NCI-H2196 (cell line): ENCODE results near the gene NCK2.
"Not testable (repeated sequence)": the region's sequence is repeated elsewhere in the genome, so short reads cannot be mapped to it uniquely, and the experiment has no call there.

Source experiments
- DNase-seq: peaks from one replicate; lab custom pipeline; 2025; ENCODE audit not compliant: unreplicated experiment; lab: John Stamatoyannopoulos, UW

The NCK2 gene

DNA sequence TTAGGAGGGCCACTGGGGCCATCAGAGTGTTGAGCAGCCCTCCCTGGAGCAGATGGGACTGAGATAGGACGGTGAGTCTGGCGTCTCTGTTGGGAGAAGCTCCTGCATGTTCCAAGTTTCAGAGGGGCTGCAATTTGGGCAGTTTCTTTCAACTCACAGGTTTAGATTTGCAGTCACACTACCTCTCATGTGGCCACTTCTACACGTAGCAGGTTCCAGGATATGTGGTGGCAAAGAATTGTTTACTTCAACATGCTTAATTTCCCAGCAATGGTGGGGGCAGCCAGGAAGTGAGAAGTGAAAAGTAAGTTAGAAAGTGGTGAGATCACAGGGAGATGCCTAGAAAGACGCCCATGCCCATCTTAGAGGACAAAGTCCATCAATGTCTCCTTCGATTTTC, 9.3 kb downstream of the NCK2 start:
- DNase-seq, result no peak

- no peak for DNase-seq
Measured at GRCh38 chr2:105754994-105755393, 10.3 kb downstream of the NCK2 start.

DNA sequence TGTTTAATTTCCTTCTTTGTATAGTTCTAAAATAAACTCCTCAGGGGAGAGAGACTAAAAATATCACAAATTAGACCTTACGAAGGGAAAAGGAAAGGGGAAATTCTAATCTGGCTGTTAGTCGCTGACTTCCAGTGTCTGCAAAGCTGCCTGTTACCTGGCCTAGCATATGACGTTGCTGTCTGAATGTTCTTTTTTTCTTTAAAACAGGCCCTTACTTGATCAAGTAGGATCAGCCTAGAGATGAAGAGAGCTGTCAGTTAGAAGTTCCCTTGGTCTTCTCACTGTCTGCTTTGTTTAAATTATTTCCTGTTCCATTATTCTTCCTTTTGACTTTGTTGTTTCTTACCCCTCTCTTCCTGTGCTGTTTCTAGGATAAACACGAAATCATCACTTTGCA, 11.2 kb downstream of the NCK2 start:
- no peak for DNase-seq

- DNase-seq, result no peak
Measured at GRCh38 chr2:105756435-105756834, 11.7 kb downstream of the NCK2 start.

GRCh38 chr2:105756865-105757264, 12.2 kb downstream of the NCK2 start:
- DNase-seq, result not testable (repeated sequence)

- DNase-seq, result no peak
Measured at GRCh38 chr2:105757433-105757832, 12.7 kb downstream of the NCK2 start.

DNA sequence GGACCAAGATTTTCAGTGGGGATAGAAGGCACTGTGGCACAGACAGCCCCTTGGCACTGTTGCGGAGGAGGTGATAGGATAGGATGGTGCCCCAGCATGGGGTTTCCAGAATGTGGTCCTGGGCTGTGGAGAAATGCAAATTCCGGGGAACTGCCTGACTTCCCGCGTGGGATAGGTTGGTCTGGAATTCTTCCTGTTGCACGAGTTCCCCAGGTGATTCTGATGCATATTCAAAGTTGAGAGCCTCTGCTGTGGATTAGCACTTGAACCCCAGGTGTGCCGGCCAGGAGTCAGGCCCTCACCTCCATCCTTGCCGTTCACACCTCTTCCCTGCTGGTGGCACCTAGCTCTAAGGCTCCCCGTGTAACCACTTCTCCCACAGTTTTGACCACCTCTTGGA, 15.5 kb downstream of the NCK2 start:
- DNase-seq, result no peak

GRCh38 chr2:105760639-105761337, 16.1 kb downstream of the NCK2 start:
- no peak for DNase-seq

DNA sequence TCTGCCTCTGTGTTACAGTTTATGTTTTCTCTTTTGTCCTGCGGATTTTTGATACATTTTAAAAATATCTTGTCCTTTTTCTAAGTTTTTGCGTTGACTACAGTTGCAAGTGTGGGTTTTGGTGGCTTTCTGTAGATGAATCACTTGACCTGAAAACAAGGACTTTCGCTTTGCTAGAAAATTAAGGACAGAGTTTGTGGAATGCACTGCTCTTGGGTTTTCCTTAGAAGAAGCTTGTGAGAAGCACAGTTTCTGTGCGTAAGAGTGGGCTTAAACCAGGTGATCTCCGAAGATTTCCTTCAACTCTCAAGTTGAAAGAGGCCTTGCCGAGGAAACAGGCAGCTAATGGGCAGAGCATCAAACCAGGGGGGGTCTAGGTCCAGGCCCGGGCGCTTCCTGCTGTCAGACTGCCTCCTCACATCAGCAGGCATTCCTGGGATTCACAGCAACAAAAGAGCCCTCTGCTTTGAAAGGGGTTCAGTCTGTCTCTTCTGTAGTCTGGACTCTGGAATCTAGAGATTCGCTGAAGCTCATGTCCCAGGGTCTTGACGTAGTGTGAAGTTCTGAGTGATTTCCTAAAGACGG, 17.3 kb downstream of the NCK2 start:
- DNase-seq, result no peak

DNA sequence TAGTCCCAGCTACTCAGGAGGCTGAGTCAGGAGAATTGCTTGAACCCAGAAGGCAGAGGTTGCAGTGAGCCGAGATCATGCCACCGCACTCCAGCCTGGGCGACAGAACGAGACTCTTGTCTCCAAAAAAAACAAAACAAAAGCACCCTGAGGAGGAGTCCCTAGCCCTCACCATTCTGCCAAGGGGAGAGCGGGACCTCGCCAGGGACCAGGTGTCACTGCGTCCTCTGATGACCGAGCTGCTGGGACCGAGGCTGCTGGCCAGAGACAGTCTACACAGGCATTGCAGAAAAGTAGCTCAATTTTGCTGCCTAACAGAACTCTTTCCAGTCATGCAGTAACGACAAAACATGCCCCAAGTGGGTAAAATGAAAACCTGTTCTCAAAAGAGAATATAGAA, 18.4 kb downstream of the NCK2 start:
- no peak for DNase-seq

DNA sequence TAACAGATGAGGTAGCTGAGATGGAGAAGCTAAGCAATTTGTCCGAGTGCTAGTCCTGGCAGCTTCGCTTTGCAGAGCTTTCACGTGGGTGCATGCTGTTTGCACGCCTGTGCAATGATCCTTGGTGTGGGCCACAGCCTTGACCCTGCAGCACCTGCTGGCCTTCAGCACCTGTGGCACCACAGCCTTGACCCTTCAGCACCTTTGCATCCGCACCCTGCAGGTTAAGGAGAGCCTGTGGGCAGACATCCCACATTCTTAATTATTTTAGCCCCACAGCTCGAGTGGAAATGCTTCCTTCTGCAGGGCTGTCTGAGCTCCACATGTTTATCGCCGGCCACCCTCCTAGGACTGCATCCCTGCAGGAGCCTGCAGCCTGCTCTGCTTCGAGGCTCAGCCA, 19.3 kb downstream of the NCK2 start:
- no peak for DNase-seq

DNA sequence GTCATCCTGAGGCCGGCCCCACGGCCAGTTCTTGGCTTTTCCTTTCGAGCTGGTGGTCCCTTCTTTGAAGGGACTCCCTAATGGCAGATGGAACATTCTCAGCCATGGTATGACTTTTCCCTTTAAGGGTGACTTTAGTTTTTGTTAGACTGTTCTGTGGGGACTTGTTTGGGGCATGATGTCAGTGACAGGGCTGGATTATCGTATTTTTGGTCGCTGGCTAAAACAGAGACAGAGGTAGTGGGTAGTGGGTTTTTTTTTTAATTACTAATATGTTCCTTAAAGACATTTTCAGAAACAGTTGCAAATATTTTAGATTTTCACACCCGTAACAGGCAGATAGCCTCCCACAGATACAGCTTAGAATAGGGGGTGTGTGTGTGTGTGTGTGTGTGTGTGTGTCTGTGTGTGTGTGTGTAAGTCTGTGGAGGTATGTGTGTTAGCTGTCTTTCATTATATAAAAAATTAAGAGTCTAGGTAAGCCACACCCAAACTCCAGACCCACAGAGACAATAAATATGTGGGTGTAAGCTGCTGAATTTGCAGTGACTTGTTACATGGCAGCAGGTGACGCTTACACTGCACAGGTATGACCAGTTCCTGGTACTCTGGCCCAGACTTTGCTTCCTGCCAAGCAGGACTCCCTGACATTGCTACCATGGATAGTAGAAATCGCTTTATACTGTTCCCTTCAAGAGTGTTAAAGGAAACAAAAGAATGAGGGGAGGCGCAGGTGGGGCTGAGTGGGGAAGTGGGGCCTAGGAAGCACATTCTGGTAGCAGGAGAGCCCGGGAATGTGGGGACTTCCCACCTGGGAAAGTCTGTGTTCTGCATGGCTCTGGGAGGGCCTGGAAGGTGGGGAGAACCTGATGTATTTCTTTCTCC, 20.9 kb downstream of the NCK2 start:
- no peak for DNase-seq

- no peak for DNase-seq
Measured at GRCh38 chr2:105766300-105766866, 21.7 kb downstream of the NCK2 start.

- no peak for DNase-seq
Measured at GRCh38 chr2:105768176-105768575, 23.5 kb downstream of the NCK2 start.

DNA sequence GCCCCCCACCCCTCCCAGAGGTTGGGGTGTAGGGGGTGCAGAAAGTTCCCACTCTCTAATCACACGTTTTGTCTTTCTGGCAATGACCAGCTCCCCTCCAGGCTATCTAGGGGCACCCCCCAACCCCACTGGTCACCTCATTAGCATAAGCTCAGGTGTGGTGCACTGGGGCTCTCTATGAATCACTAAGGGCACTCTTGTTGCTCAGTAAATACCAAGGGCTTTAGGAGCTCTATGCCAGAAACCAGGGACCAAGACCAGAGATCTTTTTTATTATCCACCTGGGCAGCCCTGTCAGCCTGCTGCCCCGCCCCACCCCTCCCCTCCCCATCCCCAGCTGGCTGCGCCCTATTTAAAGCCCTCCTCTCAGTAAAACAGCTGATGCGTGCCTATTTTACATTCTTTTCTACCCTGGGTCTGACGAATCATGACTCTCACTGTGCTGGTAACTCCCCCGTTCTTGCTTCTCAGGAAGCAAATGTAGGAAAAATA, 24.3 kb downstream of the NCK2 start:
- no peak for DNase-seq

DNA sequence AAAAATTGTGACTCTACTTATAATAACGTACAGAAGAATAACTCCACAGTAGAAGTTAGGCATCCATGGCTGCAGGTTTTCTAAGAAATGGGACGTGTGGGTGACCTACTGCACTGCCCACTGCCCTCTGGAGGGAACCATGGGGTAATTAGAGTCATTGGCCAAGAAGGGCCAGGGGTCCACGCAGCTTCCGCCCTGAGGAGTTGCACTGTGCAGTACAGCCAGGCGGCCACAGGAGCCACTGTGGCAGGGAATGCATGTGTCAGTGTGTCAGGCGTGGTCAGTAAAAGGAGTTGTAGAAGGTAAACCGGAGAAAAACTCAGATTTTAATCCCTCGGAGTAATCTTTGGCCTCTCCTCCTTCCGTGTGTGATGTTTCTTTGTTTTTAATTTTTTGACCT, 24.8 kb downstream of the NCK2 start:
- no peak for DNase-seq

- no peak for DNase-seq
Measured at GRCh38 chr2:105770149-105770548, 25.4 kb downstream of the NCK2 start.

GRCh38 chr2:105771291-105771690, 26.6 kb downstream of the NCK2 start:
- DNase-seq, result not testable (repeated sequence)

DNA sequence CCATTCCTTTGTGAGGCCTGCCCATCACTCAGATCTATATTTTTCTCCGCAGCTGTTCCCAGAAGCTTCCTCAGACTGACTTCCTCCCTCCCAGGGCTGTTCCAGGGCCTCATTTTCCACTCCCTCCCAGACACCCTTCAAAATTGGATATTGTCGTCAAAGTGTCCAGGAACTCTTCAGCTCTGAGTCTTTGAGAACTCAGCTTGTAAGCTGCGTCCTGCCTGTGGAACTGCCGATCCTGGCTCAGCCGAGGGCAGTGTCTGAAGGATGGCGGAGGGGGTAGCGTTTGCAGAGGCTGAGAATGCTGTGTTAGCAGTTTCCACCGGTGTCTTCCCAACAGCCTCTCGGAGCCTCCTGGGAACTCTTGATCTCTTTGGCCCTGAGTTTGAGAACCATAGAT, 27.1 kb downstream of the NCK2 start:
- no peak for DNase-seq

- no peak for DNase-seq
Measured at GRCh38 chr2:105772362-105772761, 27.6 kb downstream of the NCK2 start.

GRCh38 chr2:105773568-105773967, 28.9 kb downstream of the NCK2 start:
- DNase-seq, result no peak
